ENCODE data around the gene OR6J1.

OR6J1 gene

GRCh38 chr14:22651586-22651985, 7.4 kb upstream of the OR6J1 start:
- Histone ChIP-seq H3K4me2 (ENCODE audit: low read length) (no peak overlapping the region), H3F3A (ENCODE audit: control insufficient read depth, insufficient read depth) (no peaks in the 10 kb centered on the region), H3K9me3 (ENCODE audit: control insufficient read depth, insufficient read depth, low read length) (no peaks in the 10 kb centered on the region), H3K4me1 (ENCODE audit: control insufficient read depth, low read length) (no peaks in the 10 kb centered on the region), H3K27ac (ENCODE audit: low read depth, low read length) (no peak overlapping the region), H3K27me3 (ENCODE audit: control insufficient read depth, low read length) (no peaks in the 10 kb centered on the region), H3K9me2 (replicated peaks; ENCODE audit: control insufficient read depth, low read length) (no peaks in the 10 kb centered on the region), H3K36me3 (ENCODE audit: control insufficient read depth, low read length) (no peaks in the 10 kb centered on the region), H3K4me3 (ENCODE audit: low read length) (no peak overlapping the region), H4K20me1 (ENCODE audit: control insufficient read depth, insufficient read depth, low read depth, low read length) (no peaks in the 10 kb centered on the region), H3K79me2 (ENCODE audit: control insufficient read depth, low read length) (no peaks in the 10 kb centered on the region)
- TF ChIP-seq CTCF (IDR thresholded peaks at IDR 0.05; ENCODE audit: low read depth, low read length, poor library complexity, severe bottlenecking) (no peak), EZH2phosphoT487 (IDR thresholded peaks at IDR 0.05; ENCODE audit: borderline replicate concordance, low read length) (no peak)

- TF ChIP-seq CTCF (IDR thresholded peaks at IDR 0.05; ENCODE audit: low read depth, low read length, poor library complexity, severe bottlenecking): no peak
- no peak for TF ChIP-seq EZH2phosphoT487 (IDR thresholded peaks at IDR 0.05; ENCODE audit: borderline replicate concordance, low read length)
- no peaks in the 10 kb centered on the region for H3K9me3 ChIP-seq (ENCODE audit: control insufficient read depth, insufficient read depth, low read length)
- H3K79me2 ChIP-seq (ENCODE audit: control insufficient read depth, low read length): no peaks in the 10 kb centered on the region
- H3K4me1 ChIP-seq (ENCODE audit: control insufficient read depth, low read length): no peaks in the 10 kb centered on the region
- H3K9me2 ChIP-seq (replicated peaks; ENCODE audit: control insufficient read depth, low read length): no peaks in the 10 kb centered on the region
- no peaks in the 10 kb centered on the region for H3K27me3 ChIP-seq (ENCODE audit: control insufficient read depth, low read length)
- H3K4me3 ChIP-seq (ENCODE audit: low read length): no peak overlapping the region
- no peak overlapping the region for H3K27ac ChIP-seq (ENCODE audit: low read depth, low read length)
- no peaks in the 10 kb centered on the region for H3F3A ChIP-seq (ENCODE audit: control insufficient read depth, insufficient read depth)
- no peaks in the 10 kb centered on the region for H4K20me1 ChIP-seq (ENCODE audit: control insufficient read depth, insufficient read depth, low read depth, low read length)
- H3K36me3 ChIP-seq (ENCODE audit: control insufficient read depth, low read length): no peaks in the 10 kb centered on the region
- no peak overlapping the region for H3K4me2 ChIP-seq (ENCODE audit: low read length)
Measured at GRCh38 chr14:22650960-22651521, 6.9 kb upstream of the OR6J1 start.

GRCh38 chr14:22650046-22650739, 6.0 kb upstream of the OR6J1 start:
- no peak overlapping the region for H3K4me3 ChIP-seq (ENCODE audit: low read length)
- no peaks in the 10 kb centered on the region for H3K79me2 ChIP-seq (ENCODE audit: control insufficient read depth, low read length)
- no peak for TF ChIP-seq CTCF (IDR thresholded peaks at IDR 0.05; ENCODE audit: low read depth, low read length, poor library complexity, severe bottlenecking)
- TF ChIP-seq EZH2phosphoT487 (IDR thresholded peaks at IDR 0.05; ENCODE audit: borderline replicate concordance, low read length): no peak
- no peaks in the 10 kb centered on the region for H3K4me1 ChIP-seq (ENCODE audit: control insufficient read depth, low read length)
- H3K36me3 ChIP-seq (ENCODE audit: control insufficient read depth, low read length): no peaks in the 10 kb centered on the region
- no peak overlapping the region for H3K27ac ChIP-seq (ENCODE audit: low read depth, low read length)
- no peaks in the 10 kb centered on the region for H4K20me1 ChIP-seq (ENCODE audit: control insufficient read depth, insufficient read depth, low read depth, low read length)
- H3F3A ChIP-seq (ENCODE audit: control insufficient read depth, insufficient read depth): no peaks in the 10 kb centered on the region
- H3K4me2 ChIP-seq (ENCODE audit: low read length): no peak overlapping the region
- H3K27me3 ChIP-seq (ENCODE audit: control insufficient read depth, low read length): no peaks in the 10 kb centered on the region
- no peaks in the 10 kb centered on the region for H3K9me2 ChIP-seq (replicated peaks; ENCODE audit: control insufficient read depth, low read length)
- H3K9me3 ChIP-seq (ENCODE audit: control insufficient read depth, insufficient read depth, low read length): no peaks in the 10 kb centered on the region

Measured in DOHH2 (cell line).